Measurements from ENCODE around the gene KIF5A.
A peak's percentile ranks its signal among the peaks of the same experiment; 100 is the strongest.

KIF5A gene

DNA sequence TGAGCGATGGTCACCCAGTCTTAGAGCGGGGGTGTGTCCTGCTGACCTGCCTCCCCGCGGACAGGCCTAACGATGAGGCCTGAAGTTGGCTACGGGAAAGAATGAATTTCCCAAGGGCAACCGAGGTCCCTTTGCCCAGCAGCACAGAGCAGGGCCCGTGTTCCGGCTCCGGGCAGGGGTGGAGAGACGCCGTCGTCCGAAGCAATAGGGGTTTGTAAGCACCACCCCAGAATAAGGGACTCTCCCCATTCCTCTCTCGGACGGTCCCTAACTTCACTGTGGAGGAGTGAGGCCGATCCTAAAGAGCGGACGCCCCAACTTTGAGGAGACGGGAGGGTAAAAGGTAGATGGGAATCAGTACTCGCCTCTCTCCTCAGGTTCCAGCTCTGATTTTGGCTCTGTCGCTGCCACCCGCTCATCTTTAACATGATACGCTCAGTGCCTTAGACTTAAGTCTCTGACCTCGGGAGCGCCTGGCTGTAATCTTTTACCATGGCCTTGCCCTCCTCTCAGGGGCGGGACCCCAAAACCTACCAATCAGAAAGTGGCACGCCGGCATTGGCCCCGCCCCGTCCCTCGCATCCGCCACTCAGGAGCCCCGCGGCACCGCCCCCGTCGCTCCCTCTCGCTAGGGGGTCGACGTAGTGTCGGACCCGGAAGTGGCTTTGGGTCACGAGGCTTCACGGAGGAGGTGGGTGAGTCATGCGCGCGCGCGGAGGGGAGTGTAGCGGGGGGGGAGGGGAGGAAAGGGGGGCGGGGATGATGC, 29.6 kb upstream of the KIF5A start, which contains the start of gene DDIT3:
TSS of gene DDIT3 (minus strand) at position 462 of the 766 bp plus-strand sequence. CDS start 3,108 bp downstream, outside the sequence.
- DNase-seq: peak; percentile 100

DNA sequence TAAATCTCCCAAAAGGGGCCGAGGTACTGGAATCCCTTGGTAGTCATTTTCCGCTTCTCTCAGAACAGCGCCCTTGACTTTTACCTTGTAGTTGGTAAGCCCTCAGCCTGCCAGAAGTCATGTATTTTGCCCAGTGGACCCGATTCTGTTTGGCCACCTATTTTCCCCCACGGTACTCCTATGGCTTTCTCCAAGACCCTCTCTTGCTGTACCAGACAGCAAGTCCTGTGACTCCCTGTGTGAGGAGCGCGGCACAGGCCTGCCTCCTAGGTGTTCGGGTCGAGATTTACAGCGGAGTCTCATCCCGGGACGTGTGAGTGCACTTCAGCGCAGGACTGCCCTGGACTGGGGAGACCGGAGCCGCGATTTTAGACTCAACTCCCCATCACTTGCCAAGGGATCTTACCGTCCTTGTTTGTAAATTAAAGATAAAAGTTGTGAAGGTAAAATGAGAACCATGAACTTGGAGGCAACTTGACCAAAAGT, 28.3 kb upstream of the KIF5A start:
- no peak for DNase-seq

GRCh38 chr12:57522011-57522886, 27.6 kb upstream of the KIF5A start, which contains the start of gene MBD6:
MBD6 (plus strand) TSS chr12:57522824; CDS start chr12:57524304, 1,480 bp downstream.
- DNase-seq: peak; percentile 94 to 96 (median 96)

GRCh38 chr12:57522887-57523705, 26.7 kb upstream of the KIF5A start:
- peak; percentile 73 to 92 (median 84) for DNase-seq

DNA sequence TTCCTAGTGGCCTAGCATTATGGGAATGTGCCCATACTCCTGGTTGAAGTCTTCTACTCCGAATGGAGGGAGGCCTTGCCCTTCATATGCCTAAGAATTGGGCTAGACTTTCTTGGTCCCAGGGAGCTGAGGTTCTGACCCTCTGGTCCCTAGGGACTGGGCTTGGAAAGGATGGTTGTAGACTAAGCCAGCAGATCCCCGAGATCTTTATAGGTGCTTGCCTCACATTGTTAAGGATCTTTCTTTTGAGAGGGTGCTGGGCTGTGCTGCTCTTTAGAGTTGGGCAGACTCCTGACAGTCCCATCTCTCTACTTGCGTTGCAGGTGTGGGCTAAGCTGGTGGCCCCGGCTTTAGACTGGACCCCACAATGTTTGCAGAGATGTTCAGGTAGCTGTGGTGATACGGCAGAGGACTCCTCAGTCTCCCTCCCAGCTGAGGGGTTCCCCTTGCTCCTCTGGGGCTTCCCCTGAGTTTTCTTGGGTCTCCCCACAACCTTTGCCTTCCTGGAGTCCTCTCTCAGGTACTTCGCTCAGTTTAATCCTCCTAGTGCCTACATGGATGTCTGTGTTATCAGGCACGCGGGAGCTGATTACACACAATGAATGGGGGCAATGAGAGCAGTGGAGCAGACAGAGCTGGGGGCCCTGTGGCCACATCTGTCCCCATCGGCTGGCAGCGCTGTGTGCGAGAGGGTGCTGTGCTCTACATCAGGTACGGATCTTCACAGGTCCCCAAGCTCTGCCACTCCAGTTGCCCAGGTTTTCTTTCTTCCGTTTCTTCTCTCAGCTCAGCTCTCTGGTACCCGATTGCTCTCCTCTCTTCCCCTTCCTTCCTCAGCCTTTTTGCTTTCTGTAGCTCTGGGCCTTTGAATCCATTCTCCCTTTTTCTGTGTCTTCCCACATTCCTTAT, 25.9 kb upstream of the KIF5A start:
- no peak for DNase-seq

GRCh38 chr12:57524814-57525614, 24.8 kb upstream of the KIF5A start:
- DNase-seq: no peak

DNA sequence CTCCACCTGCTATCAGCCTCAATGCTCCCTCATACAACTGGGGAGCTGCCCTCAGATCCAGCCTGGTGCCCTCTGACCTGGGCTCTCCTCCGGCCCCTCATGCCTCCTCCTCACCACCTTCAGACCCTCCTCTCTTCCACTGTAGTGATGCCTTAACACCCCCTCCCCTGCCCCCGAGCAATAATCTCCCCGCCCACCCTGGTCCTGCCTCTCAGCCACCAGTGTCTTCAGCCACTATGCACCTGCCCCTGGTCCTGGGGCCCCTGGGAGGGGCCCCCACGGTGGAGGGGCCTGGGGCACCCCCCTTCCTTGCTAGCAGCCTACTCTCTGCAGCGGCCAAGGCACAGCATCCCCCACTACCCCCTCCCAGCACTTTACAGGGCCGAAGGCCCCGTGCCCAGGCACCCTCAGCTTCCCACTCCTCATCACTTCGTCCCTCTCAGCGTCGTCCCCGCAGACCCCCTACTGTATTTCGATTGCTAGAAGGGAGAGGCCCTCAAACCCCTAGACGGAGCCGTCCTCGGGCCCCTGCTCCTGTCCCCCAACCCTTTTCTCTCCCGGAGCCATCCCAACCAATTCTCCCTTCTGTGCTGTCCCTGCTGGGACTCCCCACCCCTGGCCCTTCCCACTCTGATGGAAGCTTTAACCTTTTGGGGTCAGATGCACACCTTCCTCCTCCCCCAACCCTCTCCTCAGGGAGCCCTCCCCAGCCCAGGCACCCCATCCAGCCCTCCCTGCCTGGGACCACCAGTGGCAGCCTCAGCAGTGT, 24.0 kb upstream of the KIF5A start:
- no peak for DNase-seq

- DNase-seq: no peak
Observed at GRCh38 chr12:57526477-57527126, 23.2 kb upstream of the KIF5A start.

GRCh38 chr12:57527184-57527583, 22.7 kb upstream of the KIF5A start:
- DNase-seq: no peak

DNA sequence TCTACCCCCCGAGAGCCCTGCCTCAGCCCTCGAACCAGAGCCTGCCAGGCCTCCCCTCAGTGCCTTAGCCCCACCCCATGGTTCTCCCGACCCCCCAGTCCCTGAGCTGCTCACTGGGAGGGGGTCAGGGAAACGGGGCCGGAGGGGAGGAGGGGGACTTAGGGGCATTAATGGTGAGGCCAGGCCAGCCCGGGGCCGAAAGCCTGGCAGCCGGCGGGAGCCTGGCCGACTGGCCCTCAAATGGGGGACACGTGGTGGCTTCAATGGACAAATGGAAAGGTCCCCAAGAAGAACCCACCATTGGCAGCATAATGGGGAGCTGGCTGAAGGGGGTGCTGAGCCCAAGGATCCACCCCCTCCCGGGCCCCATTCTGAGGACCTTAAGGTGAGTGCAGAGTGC, 21.7 kb upstream of the KIF5A start:
- DNase-seq: no peak

DNA sequence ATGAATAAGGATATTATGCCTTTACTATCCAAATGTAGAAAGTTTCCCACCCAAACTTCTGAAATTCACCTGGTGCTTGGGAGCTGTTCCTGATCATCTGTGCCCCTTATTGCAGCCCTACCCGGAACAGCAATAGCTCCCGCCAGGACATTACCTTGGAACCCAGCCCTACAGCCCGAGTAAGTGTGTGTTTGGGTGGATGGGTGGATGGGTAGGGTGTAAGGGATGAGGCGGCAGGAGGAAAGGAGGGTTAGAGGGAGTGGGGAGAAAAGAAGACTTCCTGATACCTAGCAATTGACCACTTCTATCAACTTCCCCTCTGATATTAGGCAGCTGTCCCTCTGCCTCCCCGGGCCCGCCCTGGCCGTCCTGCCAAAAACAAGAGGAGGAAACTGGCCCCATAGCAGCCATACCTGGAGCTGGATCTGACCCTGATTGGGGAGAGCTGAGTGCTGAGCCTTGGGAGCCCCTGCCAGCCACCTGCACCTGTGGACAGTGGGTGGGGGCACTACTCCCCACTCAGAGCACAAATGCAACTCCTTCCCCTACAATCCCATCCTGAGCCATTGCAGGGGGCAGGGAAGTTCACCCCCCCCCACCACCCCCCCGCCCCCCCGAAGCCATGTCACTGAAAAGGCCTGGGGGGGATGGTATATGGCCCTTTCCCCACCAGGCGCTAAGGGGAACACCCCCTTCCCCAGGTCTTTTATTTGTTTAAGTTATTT, 20.9 kb upstream of the KIF5A start:
- no peak for DNase-seq

GRCh38 chr12:57529831-57530230, 20.0 kb upstream of the KIF5A start:
- no peak for DNase-seq

DNA sequence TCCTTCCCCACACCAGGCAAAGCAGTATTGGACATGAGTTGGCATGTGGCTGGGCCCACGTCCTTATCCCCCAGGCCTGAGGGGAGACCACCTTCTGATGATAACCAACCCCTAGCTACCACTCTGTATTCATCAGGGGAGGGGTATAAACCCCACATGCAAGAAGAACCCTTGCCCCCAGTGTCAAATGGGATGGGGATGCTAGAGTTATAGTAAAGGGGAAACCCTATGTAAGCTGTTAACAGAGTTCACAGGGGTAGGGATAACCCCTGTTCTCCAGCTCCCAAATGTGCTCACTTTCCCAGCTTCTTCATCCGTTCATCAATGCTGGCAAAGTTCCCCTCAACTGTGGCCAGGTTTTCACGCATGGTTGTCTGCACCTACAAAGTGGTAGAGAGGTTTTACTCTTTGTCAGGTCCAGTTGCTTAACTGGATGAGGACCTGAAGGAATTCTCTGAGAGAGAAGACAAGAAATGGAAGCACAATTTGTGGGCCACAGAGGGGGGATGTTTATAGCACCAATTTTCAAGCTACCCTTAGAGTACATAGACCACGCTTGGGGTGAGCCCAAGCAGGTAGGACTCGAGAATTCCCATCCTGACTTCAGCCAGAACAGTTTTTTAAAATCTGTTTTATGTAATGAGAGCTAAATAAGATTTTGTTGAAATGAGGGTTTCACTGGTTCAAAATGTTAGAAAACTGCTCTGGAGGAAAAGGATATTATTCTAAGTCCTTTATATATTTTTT, 19.3 kb upstream of the KIF5A start:
- no peak for DNase-seq

- no peak for DNase-seq
Observed at GRCh38 chr12:57531836-57532235, 18.0 kb upstream of the KIF5A start.

DNA sequence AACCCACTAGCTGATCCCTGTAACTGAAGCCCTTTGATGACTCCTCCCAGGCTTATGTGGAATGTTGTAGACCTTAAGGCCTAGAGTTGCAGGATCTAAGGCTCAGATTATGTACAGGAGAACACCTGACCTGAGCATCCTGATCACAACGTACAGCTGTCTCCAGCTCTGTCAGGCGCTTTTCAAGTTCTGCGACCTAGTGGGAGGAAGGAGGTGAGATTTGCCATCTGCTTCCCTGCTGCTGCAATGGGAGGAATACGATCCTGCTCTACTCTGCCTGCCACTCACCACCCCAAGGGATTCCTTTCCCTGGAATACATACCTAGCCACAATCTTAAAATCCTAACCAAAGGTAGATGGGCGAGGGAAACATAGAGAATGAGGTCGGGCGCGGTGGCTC, 16.7 kb upstream of the KIF5A start:
- no peak for DNase-seq

- DNase-seq: no peak
Observed at GRCh38 chr12:57534250-57534649, 15.6 kb upstream of the KIF5A start.

DNA sequence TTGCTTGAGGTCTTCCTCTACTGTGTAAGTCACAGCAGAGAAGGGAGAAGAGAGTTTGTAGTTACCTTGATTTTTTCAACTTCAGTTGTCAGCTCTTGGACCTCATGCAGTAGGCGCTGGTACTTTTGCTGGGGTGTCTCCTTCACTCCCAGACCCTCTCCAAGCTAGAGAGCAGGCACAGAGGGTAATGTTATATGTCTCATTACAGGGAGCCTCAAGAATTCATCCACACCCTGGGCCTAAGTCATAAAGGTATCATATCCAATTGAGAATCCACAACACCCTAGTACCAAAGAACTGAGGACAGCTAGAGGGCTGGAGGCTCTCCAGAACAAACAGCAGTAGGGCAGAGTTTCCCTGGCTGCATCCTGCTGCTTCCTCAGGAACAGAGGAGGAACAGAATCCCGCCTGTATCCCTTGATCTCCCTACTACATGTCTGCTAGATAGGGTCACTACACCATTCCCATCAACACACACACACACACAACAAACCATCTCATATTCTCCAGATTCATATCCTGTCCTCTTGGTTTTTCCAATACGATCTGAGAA, 14.8 kb upstream of the KIF5A start:
- no peak for DNase-seq
